ENCODE results near the gene KRTAP3-3.

GRCh38 chr17:40945414-40945813 lies 48.5 kb downstream of the KRTAP3-3 start:
- TF ChIP-seq EZH2phosphoT487 (IDR thresholded peaks at IDR 0.05; ENCODE audit: borderline replicate concordance, low read length) (no peak), CTCF (IDR thresholded peaks at IDR 0.05; ENCODE audit: low read depth, low read length, poor library complexity, severe bottlenecking) (no peak)

Data from DOHH2 (cell line).